Glutamatergic neuron (in vitro differentiated cells): ENCODE results near the gene HTR4. TPM values are rescaled to one million over a fixed set of nuclear protein-coding genes. Genes with fewer than 3 reads are reported as not detected.

Experiments used
- DNase-seq: peaks from one replicate; pipeline ENCODE4 v3.0.0; 2022
- H3K27ac Mint-ChIP-seq: one replicate; pipeline ENCODE4 v1.8.0; 2020; ENCODE audit warnings: mild to moderate bottlenecking, mixed read lengths, inconsistent platforms; ENCODE audit not compliant: unreplicated experiment
- H3K27me3 Mint-ChIP-seq: one replicate; pipeline ENCODE4 v1.8.0; 2020; ENCODE audit warnings: mild to moderate bottlenecking, moderate library complexity, mixed read lengths, inconsistent platforms; ENCODE audit not compliant: unreplicated experiment
- H3K36me3 Mint-ChIP-seq: one replicate; pipeline ENCODE4 v1.8.0; 2020; ENCODE audit warnings: mild to moderate bottlenecking, mixed read lengths, inconsistent platforms; ENCODE audit not compliant: unreplicated experiment
- H3K4me1 Mint-ChIP-seq: one replicate; pipeline ENCODE4 v1.8.0; 2020; ENCODE audit warnings: mild to moderate bottlenecking, low read depth, mixed read lengths, inconsistent platforms; ENCODE audit not compliant: unreplicated experiment
- H3K4me3 Mint-ChIP-seq: one replicate; pipeline ENCODE4 v1.8.0; 2020; ENCODE audit warnings: mild to moderate bottlenecking, mixed read lengths, inconsistent platforms; ENCODE audit not compliant: unreplicated experiment
- H3K9me3 Mint-ChIP-seq: one replicate; pipeline ENCODE4 v1.8.0; 2020; ENCODE audit warnings: mild to moderate bottlenecking, moderate library complexity, mixed read lengths, inconsistent platforms; ENCODE audit not compliant: unreplicated experiment
- total RNA-seq: library from RNA; stranded (reverse); fragmentation: NEBNext Ultra II Directional; extraction: Animal tissue kit (Norgen Biotek cat#: 25700); gene quantifications from one replicate; pipeline ENCODE4 v1.2.1, GENCODE V29; 2021; ENCODE audit not compliant: unreplicated experiment
- TF ChIP-seq, protein P1 (sequence below): fragments of 200-600 bp; sonication (generic); IDR thresholded peaks from one replicate; pipeline ENCODE4 v1.5.0; 2021; ENCODE audit not compliant: partially characterized antibody, unreplicated experiment

Gene HTR4
- total RNA-seq, 1 donor from 2014 or later, result not detected

DNA sequence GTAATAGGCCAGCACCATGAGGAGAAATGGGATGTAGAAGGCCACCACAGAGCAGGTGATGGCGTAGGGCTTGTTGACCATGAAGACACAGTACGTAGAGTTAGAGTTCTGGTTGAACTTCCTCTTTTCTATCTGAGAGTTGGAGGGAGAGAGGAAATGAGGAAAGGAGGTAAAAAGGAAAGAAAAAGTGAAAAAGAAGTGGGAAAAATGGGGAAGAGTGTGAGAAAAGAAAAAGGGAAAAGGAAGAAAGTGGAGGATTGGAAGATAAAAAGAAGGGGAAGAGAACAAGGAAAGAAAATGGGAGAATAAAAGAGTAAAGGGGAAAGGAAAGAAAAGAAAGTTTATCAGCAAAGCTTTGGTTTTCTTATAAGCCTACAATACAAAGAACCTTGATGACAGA is 144.4 kb downstream of the HTR4 start:
- TF ChIP-seq, protein P1, sequence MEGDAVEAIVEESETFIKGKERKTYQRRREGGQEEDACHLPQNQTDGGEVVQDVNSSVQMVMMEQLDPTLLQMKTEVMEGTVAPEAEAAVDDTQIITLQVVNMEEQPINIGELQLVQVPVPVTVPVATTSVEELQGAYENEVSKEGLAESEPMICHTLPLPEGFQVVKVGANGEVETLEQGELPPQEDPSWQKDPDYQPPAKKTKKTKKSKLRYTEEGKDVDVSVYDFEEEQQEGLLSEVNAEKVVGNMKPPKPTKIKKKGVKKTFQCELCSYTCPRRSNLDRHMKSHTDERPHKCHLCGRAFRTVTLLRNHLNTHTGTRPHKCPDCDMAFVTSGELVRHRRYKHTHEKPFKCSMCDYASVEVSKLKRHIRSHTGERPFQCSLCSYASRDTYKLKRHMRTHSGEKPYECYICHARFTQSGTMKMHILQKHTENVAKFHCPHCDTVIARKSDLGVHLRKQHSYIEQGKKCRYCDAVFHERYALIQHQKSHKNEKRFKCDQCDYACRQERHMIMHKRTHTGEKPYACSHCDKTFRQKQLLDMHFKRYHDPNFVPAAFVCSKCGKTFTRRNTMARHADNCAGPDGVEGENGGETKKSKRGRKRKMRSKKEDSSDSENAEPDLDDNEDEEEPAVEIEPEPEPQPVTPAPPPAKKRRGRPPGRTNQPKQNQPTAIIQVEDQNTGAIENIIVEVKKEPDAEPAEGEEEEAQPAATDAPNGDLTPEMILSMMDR, result no peak
- Mint-ChIP-seq H3K4me1 (no peaks in the 10 kb centered on the region), H3K36me3 (no peaks in the 10 kb centered on the region), H3K27me3 (peaks cover 1% of the 10 kb centered on the region), H3K4me3 (no peak overlapping the region), H3K9me3 (peaks cover 3% of the 10 kb centered on the region), H3K27ac (no peak overlapping the region)
- DNase-seq, result no peak

DNA sequence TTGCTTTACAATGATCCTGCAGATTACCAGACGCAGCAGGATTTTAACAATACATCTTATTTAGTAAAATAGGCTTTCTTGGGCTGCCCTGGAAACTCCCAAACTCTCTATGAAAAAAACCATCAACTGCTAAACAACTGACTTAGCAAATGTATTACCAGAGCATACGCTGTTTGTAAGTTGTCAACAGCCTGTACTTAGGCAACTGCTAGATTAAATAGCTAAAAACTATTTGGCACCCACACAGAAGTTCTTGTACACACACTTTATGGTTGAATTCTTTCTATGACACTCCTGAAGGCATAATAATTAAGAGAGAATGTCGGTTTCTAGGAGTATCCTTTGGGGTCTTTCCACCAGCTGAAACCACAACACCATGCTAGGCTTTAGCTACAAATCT is 146.7 kb downstream of the HTR4 start:
- H3K4me1 Mint-ChIP-seq, result no peaks in the 10 kb centered on the region
- TF ChIP-seq, protein P1, result no peak
- H3K27me3 Mint-ChIP-seq, result peaks cover 1% of the 10 kb centered on the region
- H3K27ac Mint-ChIP-seq, result no peak overlapping the region
- H3K4me3 Mint-ChIP-seq, result no peak overlapping the region
- no peaks in the 10 kb centered on the region for H3K36me3 Mint-ChIP-seq
- H3K9me3 Mint-ChIP-seq, result peaks cover 3% of the 10 kb centered on the region
- no peak for DNase-seq

DNA sequence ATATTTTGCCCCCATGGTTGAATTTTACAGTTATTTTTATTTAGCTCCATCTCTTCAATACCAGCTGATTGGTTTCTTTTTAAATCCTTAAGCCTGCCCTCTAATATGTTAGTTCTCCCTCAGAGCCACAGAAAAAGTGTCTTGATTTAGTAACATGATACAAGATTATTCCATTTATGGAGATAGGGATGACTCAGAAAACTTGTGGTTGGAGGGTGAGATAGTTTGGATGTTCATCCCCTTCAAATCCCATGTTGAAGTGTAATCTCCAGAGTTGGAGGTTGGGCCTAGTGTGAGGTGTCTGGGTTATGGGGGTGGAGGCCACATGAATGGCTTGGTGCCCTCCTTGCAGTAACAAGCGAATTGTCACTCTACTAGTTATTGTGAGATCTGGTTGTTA is 154.9 kb downstream of the HTR4 start:
- no peak overlapping the region for H3K4me3 Mint-ChIP-seq
- H3K27ac Mint-ChIP-seq, result no peak overlapping the region
- H3K36me3 Mint-ChIP-seq, result no peaks in the 10 kb centered on the region
- no peaks in the 10 kb centered on the region for H3K4me1 Mint-ChIP-seq
- TF ChIP-seq, protein P1, result no peak
- H3K9me3 Mint-ChIP-seq, result no peaks in the 10 kb centered on the region
- no peak for DNase-seq
- no peaks in the 10 kb centered on the region for H3K27me3 Mint-ChIP-seq

DNA sequence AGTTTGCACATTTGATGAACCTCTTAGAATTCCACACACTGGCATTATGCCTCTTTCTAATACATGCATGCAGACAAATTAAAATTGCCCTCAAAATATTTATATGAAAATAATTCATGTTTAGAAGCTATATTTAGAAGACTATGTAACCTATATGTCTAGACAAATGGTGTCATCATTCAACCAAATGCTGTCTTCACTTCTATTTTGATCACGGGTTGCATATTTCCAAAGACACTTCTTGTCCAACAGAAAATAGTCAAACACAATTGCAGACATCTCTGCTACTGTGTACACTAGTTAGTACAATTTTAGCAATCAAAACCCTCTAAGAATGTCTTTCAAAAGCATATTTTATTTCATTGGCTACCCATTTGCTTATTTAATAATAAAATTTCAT is 156.6 kb downstream of the HTR4 start:
- no peak for DNase-seq
- no peaks in the 10 kb centered on the region for H3K27me3 Mint-ChIP-seq
- no peak overlapping the region for H3K4me3 Mint-ChIP-seq
- no peaks in the 10 kb centered on the region for H3K36me3 Mint-ChIP-seq
- H3K9me3 Mint-ChIP-seq, result no peaks in the 10 kb centered on the region
- TF ChIP-seq, protein P1, result no peak
- no peaks in the 10 kb centered on the region for H3K4me1 Mint-ChIP-seq
- H3K27ac Mint-ChIP-seq, result no peak overlapping the region

DNA sequence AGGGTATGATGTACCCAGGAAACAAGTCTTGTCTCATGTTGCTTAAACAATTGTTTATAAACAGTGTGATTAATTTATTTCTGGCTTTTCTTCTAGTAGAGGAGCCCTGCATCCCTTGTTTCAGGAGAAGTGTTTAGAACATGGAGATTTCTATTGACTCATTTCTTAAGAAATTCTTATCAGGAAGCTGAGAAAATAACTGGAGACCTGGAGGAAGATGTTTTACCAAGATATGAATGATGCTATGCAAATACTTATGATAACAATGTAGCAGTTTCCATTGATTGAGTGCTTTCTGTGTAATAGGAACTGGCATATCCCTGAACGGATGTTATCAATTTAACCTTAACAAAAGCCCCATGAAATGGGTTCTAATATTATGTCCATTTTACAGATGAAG is 162.0 kb downstream of the HTR4 start:
- Mint-ChIP-seq H3K27ac (no peak overlapping the region), H3K36me3 (no peaks in the 10 kb centered on the region), H3K9me3 (no peaks in the 10 kb centered on the region), H3K4me1 (no peaks in the 10 kb centered on the region), H3K4me3 (no peak overlapping the region), H3K27me3 (no peaks in the 10 kb centered on the region)
- no peak for DNase-seq
- TF ChIP-seq, protein P1, result no peak
